NOMO-1 treated with dmso at 0.1 percent for 144 hours (cell line): ENCODE results near the gene ECE1.

Source experiments
- DNase-seq: peaks from one replicate; lab custom pipeline; 2025; ENCODE audit not compliant: unreplicated experiment; lab: John Stamatoyannopoulos, UW

The ECE1 gene

GRCh38 chr1:21289700-21290545, at the start of gene ECE1:
ECE1 (minus strand) TSS chr1:21290463; CDS start chr1:21290414, 49 bp downstream.
- DNase-seq = no peak

GRCh38 chr1:21339356-21340229, 49.3 kb upstream of the ECE1 start:
- DNase-seq = no peak

DNA sequence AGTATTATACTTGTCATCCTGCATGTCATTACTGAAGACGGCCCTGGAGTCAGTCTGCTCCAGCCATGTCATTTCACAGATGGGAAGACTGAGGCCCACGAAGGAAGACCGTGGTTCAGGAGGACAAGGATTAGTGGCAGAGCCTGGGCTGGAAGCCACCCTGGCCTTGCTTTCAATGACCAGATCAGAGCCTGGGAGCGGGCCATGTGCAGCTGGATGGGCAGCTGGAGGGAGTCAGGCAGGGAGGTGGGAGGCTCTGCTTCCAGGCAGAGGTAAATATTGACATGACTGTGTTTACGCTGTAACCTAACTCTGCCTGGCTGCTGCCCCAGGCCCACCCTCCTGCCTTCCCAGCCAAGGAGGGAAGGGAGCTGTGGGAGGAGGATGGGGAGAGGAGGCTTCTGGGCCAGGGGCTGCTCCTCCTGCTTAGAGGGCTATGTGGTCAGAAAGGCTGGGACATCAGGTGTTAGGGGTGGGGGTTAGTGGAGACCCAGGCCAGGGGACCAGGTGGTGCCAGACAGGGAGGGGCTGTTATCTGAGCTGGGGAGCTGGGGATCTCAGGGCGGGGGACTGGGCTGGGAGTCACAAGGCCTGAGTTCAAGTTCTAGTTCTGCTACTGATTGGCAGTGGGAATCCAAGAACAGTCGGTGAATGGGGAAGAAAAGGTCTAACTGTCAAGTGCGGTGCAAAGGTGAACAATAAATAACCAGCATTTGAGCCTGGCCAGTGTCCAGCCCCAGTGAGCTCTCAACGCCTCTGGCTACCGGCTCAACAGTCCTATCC, 48.5 kb upstream of the ECE1 start:
- no peak for DNase-seq

DNA sequence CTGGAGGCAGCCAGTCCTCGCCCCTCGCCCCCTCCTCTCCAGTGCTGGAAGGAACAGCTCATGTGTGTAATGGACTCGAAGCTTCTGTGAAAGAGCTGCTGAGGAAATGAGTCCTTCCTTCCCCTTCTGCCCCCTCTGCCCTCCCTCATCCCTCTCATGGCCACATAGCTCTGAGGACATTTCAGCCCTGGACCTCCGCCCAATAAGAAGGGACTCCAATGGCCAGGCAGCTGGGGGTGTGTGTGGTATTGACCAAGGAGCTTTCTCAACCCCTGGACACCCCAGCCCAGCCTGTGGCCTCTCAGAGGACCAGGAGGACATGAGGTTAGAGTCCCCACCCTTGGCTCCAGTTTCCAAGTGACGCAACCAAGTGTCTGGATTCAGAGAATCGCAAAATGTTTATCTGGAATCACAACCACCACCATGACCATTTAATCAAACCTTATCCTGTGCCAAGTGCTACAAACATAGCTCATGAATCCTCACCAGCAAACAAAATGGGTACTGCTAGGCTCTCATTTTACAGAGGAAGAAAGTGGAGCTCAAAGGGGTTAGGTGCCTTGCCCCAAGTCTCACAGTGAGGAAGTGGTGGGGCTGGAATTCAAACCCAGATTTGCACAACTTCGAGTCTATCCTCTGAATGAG, 47.8 kb upstream of the ECE1 start:
- DNase-seq = peak; percentile 25

DNA sequence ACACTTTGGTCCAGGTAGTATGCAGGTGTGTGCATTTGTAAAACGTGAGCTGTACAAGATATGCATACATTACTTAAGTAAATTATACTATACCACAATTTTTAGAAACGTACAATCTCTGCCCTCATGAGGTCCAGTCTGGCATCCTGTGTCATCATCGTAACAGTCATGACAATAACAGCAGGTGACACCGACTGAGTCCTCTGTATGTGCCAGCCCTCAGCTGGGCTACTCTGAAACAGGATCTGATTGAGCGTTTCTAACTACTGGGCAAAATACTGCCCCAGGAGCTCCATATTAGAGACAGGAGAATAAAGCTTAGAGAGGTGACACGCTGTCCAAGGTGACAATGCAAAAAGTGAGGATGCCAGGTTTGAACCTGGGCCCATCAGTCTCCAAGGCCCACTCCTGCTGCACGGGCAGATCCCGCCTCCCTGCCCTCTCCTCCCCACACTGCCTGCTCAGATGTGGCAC, 47.2 kb upstream of the ECE1 start:
- DNase-seq = no peak

- no peak for DNase-seq
Measured at GRCh38 chr1:21337010-21337437, 46.8 kb upstream of the ECE1 start.

DNA sequence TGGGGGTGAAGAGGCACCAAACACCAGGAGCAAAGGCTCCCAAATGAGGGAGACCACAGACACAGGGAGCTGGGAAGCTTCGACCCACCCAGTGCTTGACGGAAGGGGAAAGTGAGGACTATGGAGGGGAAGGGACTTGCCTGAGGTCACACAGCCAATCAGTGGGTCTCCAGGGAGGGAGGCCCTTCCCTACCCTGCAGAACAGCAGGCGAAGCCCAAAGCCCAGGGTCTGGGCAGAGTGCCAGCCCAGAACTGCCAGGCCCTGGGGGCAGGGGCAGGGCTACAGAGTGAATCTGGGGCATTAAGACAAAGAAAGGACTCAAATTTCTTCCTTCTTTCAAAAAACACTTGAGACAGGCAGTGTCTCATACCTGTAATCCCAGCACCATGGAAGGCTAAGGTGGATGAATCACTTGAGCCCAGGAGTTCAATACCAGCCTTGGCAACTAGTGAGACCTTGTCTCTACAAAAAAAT, 45.5 kb upstream of the ECE1 start:
- DNase-seq = no peak

DNA sequence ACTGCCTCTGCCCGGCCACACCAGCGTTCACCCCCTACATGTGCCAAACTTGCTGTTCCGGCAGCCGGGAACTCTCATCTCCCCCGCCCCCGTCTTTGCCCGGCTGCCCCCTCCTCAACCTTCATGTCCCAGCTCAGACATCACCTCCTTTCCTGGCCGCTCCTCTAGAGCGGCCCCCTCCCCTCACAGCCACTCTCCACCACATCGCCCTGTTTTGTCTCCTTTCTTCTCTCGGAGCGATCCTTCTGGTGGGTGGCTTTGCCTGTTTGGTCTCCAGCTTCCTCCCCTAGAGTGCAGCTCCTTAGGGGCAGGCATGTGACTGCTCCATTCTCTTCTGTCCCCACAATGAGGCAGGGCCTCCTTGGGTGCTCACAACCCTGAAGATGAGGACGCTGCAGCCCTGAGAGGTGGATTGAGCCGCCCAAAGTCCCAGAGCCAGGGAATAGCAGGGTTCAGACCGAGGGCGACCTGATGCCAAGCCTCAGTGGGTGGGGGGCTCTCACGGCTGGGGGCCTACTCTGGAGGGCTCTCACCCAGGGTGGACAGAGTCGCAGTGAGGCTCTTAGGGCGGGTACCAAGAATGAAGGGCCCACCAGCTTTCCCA, 44.9 kb upstream of the ECE1 start:
- DNase-seq = no peak

GRCh38 chr1:21334214-21335087, 44.2 kb upstream of the ECE1 start:
- peak; percentile 88 for DNase-seq

DNA sequence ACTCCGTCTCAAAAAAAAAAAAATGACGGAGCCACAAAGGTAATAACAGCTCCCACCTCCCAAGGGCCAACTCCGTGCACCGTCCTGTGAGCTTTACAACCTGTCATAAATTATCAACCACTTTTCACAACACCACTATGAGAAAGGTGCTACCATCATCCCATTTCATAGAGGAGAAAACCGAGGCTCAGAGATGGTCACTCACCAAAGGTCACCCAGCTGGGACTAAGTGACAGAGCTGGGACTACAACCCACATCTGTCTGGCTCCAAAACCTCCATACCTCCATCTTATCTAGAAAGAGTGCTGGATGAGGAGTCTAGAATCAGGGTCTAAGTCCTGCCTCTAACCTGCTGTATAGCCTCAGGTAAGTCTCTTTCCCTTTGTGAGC, 43.6 kb upstream of the ECE1 start:
- DNase-seq = no peak

DNA sequence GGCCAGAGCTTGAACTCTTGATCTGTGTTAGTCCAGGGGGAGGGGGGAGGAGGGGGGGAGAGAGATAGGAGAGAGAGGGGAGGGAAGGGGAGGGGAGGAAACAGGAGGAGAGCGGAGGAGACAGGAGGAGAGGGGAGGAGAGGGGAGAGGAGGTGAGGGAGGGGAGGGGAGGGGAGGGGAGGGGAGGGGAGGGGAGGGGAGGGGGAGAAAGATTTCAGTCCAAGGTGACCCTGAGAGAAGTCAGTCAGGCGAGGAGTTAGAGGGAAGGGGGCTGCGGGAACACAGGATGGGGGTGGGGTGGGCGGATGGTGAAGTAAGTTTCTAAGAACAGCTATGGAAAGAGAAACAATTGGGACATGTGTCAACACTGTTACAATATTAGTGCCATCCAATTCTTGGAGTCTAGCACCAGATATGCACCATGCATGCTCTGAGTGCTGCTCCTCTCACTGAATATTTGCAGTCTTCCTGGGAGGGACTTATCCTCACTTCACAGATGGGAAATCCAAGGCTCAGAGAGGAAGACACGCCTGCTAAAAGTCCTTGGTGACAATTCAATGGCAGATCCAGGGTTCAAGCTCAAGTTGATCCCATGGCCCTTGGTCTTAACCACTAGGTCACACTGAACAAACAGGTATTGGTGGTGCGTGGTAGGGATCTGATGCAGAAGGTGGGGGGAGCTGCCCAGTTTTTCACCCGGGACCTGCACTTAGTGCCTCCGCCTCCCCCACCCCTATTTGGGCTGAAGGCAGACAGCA, 42.5 kb upstream of the ECE1 start:
- no peak for DNase-seq

DNA sequence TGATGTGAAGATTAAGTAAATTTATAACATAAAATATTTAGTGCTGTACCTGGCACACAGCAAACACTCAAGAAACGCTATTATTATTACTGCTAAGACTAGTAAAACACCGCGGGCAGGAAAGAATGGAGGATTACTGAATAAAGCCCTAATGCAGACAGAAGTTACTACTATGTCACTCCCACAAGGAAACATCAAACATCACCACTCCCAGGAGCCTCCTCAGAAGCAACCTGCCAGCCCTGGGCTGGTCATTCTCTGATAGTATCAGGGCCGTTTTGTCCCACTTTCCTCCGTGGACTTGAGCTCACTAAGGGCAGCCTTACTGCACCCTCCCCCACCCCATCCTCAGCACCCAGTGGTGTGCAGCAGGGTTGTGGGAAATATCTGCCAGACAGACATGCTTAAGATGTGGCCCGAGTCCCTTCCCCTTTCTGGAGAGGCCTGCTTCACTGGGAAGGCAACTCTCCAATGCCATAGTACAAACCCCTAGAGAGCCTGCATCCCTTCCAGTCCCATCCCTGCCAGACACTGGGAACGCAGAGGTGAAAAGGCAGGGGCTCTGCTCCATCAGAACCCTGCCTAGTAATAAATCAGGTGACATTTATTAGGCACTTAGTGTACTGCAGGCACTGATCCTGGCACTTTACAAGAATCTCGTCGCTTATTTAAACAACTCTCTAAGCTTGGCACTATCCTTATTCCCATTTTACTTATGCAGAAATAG, 41.7 kb upstream of the ECE1 start:
- DNase-seq = no peak

DNA sequence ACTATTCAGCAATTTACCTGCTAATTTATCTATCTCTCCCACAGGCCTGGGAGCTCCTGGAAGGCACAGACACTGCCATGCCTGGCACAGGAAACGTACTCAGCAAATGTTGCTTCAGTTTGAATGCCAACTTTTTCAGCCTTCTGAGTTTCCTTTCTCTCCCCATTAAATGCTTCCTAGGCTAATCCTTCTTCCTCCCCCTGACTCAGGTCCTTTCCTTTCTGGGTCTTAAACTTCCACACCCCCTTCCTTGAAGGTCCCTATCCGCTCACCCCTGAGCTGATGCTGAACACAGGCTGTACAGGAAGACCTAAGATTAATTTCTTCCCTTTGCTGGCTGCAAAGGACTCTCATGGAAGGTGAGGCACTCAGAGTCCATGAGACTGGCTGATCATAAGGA, 40.3 kb upstream of the ECE1 start:
- DNase-seq = no peak

- no peak for DNase-seq
Measured at GRCh38 chr1:21329209-21329844, 39.1 kb upstream of the ECE1 start.

DNA sequence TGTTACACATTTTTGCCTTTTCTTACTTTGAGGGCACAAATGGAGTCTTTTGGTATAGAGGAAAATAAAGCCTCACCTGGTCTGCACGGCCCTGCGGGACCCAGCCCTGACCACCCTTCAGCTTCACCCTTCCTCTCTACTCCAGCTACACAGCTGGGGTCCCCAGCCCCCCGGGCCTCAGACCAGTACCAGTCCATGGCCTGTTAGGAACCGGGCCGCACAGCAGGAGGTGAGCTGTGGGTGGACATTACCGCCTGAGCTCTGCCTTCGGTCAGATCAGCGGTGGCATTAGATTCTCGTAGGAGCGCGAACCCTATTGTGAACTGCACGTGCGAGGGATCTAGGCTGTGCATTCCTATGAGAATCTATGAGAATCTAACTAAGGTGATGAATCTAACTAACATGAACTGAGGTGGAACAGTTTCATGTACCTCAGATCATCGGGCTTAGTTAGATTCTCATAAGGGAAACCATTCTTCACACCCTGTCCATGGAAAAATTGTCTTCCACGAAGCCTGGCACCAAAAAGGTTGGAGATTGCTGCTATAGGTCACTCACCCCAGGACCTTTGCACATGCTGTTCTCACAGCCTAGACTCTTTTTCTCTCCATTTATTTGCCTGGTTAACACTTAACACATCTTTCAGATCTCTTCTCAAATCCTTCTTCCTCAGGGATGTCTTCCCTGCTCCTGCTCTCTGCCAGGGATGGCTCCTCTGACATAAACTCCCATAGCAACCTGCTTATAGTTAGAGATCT, 37.5 kb upstream of the ECE1 start:
- no peak for DNase-seq

- DNase-seq = no peak
Measured at GRCh38 chr1:21326861-21327344, 36.6 kb upstream of the ECE1 start.
